ENCODE data around the gene ANKMY1. TPM values are rescaled to one million over a fixed set of nuclear protein-coding genes. Genes with fewer than 3 reads are reported as not detected.

ANKMY1 gene
- total and polyA plus RNA-seq, 2 of the 8 experiments (the other 6 are each of a cell fraction or from before 2014, with no cell fraction given): 4.5 to 4.8 TPM

GRCh38 chr2:240586198-240586918 lies 28.6 kb upstream of the ANKMY1 start, which contains the start of gene CAPN10 (continued):
- TF ChIP-seq ZNF274 (IDR thresholded peaks at IDR 0.05; ENCODE audit: borderline replicate concordance, extremely low read depth, low read length): no peak
- no peak for TF ChIP-seq CEBPB (IDR thresholded peaks at IDR 0.05; ENCODE audit: low read depth, low read length)
- no peak for TF ChIP-seq JUND (IDR thresholded peaks at IDR 0.05; ENCODE audit: low read length)
- TF ChIP-seq CHD2 (IDR thresholded peaks at IDR 0.05; ENCODE audit: low read length): peak; percentile 48; the same call in 1 of the 2 replicates
- no peak for TF ChIP-seq SRF (IDR thresholded peaks at IDR 0.05; ENCODE audit: low read depth, low read length)
- no peak; a peak in 1 of 4 replicates for TF ChIP-seq CTCF (IDR thresholded peaks at IDR 0.05; ENCODE audit: control extremely low read depth in 1 of 3, insufficient read depth in 1 of 3, low read depth in 1 of 3, low read length in 3 of 3)
- peak; percentile 39 for TF ChIP-seq TBP (IDR thresholded peaks at IDR 0.05; ENCODE audit: low read depth, low read length)
- TF ChIP-seq TAF7 (optimal IDR thresholded peaks at IDR 0.05; ENCODE audit: borderline replicate concordance, low read depth, low read length): no peak
- peak; percentile 61 for TF ChIP-seq MAX (IDR thresholded peaks at IDR 0.05)
- TF ChIP-seq CHD1 (IDR thresholded peaks at IDR 0.05; ENCODE audit: low read depth, low read length): no peak
- peak; percentile 58 for TF ChIP-seq KDM5A (IDR thresholded peaks at IDR 0.05; ENCODE audit: low read length)
- peak; percentile 81; the same call in 1 of the 2 replicates for TF ChIP-seq GABPA (IDR thresholded peaks at IDR 0.05; ENCODE audit: borderline replicate concordance, insufficient read depth, low read length)
- no peak for TF ChIP-seq SP4 (IDR thresholded peaks at IDR 0.05; ENCODE audit: low read length)
- TF ChIP-seq POU5F1 (IDR thresholded peaks at IDR 0.05; ENCODE audit: low read depth, low read length): no peak
- peak; percentile 85 for TF ChIP-seq CREB1 (IDR thresholded peaks at IDR 0.05)
- peak; percentile 94 for TF ChIP-seq USF2 (IDR thresholded peaks at IDR 0.05; ENCODE audit: low read length)
- no peak for TF ChIP-seq TEAD4 (IDR thresholded peaks at IDR 0.05; ENCODE audit: low read depth, low read length)
- TF ChIP-seq E2F6 (IDR thresholded peaks at IDR 0.05): 0 out of 2 replicates have a peak, but pooled peaks have one; percentile 67
- no peak for TF ChIP-seq FOSL1 (IDR thresholded peaks at IDR 0.05; ENCODE audit: insufficient read depth, low read depth, low read length)
- TF ChIP-seq SIRT6 (IDR thresholded peaks at IDR 0.05; ENCODE audit: low read length): no peak
